Measurements from ENCODE around the gene CAD.
A peak's percentile ranks its signal among the peaks of the same experiment; 100 is the strongest.

Gene CAD

GRCh38 chr2:27199241-27199640, 17.9 kb upstream of the CAD start:
- no peak for DNase-seq

DNA sequence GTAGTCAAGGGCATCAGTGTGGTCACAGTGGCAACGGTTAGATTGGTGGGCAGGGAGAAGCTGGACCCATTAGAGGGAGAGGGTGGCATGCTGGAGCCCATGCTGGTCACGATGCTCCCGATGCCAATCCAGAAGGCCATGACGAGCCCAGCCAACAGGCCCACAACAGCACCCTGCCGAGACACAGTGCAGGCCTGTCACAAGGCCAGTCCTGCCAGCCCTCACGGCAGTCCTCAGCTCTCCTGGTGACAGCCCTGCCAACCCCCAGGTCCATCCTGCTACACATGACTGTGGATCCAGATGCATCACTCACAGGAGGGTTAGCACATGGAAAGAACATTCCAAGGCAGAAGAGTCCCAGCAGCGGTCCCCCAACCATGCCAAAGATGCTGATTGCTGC, 15.5 kb upstream of the CAD start:
- DNase-seq, result no peak

- DNase-seq, result no peak
Observed at GRCh38 chr2:27202854-27203253, 14.3 kb upstream of the CAD start.

DNA sequence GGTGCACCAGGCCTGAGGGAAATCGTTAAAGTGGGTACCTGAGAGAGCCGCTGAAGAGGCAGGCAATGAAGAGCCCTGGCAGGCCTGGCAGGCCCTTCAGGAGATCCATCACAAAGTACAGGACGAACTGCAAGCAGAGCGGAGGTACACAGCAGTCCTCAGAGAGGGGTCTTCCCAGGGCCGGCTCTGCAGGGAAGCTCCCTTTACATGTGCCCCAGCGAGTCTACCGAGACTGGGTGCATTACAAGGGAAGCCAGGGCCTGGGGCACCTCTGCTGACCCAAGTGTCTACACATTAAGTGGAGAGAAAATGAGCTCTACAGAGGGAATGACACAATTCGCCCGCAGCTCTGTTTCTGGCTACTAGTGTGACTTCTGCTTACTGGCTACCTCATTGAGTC, 13.4 kb upstream of the CAD start:
- no peak for DNase-seq

DNA sequence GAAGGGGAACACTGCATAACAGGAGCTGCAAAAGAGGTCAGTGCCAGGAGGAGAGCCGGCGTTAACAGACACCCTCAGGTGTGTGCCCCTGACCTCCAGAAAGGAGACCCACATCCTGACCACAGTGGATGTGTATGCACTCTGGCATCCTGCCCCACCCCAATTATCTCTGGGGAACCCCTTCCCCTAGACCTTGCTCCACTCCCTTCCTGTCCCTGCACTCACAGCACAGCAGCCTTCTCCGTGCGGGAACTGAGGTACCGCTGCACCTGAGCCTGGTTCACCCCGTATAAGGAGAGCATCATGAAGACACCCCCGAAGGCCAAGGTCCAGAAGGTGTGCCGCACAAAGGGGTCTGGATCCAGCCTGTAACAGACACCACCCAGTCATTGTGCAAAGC, 12.6 kb upstream of the CAD start:
- DNase-seq, result no peak

DNA sequence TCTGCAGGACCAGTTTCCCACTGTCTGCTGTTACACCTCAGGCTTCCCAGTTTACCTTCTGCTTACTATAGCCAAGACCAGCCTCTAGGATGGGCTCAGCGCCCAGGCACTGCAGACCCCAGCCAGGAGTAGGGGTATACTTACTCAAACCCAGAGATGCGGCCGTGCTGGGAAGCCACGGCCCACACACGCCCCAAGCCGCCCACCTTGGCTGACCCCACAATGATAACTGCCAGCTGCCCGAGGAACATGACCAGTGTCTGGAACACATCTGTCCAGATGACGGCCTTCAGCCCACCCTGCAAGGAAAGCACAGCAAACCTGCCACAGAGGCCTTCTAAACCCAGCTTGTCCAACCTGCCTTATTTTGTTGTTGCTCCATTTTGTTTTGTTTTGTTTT, 12.0 kb upstream of the CAD start:
- no peak for DNase-seq

DNA sequence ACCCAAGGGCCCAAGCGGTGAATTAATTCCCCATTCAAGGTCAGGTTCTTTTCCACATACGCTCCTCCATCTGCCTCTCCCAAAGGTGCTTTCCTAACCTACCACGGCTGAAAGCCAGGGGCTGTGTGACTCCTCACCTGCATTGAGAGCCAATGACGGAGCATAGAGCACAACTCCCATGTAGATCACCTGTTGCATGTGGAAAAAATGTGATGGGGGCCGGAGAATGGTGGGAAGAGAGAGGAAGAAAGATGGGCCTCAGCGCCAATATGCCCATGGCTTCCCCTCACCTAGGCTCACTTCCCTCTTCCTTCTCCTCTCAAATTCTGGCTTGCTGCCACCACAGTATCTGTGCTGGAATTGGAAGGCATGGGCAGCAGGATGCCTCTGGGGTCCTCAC, 10.8 kb upstream of the CAD start:
- no peak for DNase-seq

DNA sequence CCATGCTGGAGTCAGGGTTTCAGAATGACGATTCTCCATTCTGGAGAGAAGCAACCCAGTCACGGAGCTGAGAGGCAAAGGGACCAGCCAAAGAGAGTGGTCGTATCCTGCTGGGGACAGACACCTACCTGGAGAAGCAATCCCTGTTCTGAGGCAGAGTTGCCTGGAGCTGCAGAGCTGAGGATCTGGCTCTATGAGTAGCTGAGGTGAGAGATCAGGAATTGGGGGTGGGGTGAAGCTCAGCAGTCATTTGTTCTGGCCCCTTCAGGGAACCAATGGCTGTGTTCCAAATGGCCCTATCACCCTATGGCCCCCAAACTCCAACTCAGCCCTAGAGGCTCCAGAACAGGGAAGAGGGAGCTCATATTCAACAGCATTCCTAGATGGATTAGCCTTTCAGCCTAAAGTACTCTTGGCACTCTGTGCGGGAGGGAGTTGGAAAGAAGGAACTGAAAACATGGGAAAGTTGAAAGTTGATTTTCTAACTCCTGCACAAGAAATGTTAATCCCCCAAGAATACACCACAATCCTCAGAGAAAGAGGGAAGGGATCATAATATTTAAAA, 8.6 kb upstream of the CAD start:
- no peak for DNase-seq

- no peak for DNase-seq
Observed at GRCh38 chr2:27209621-27210401, 7.4 kb upstream of the CAD start.

GRCh38 chr2:27211241-27211942, 5.8 kb upstream of the CAD start:
- DNase-seq, result no peak

DNA sequence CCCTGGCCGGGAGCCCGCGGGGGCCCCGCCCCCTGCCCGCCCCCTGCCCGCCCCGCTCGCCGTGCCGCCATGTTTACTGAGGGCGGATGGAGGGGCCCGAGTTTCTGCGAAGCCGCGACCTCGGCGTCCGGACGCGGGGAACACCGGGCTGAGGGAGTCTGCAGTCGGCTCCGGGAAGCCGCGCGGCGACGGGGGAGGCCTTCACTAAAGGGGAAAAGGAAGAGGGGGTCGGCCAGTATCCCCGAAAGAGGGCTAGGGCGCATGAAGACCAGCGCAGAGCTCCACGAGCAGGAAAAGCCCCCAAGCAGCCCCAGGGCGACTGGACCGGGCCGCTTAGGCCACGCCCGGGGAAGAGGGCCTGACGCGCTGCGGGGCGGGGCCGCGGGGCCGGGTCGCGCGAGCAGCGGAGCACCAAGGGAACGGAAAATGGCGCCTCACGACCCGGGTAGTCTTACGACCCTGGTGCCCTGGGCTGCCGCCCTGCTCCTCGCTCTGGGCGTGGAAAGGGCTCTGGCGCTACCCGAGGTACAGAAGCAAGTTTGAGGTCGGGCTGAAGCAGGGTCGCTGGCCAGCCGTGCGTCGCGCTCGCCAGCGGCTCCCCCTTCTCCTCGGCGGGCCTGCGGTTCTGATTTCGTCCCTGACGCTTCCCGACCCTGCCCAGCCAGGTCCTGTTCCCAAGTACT, 5.1 kb upstream of the CAD start, which contains the start of the genes ATRAID and SLC5A6:
Gene ATRAID, plus strand, starts transcription at position 99 of the 683 bp plus-strand sequence. Its CDS starts 328 bp downstream, at position 427.
Gene SLC5A6, minus strand, starts transcription at position 326 of the 683 bp plus-strand sequence. CDS start 4,618 bp downstream, outside the sequence.
- DNase-seq, result peak; percentile 81 to 84

DNA sequence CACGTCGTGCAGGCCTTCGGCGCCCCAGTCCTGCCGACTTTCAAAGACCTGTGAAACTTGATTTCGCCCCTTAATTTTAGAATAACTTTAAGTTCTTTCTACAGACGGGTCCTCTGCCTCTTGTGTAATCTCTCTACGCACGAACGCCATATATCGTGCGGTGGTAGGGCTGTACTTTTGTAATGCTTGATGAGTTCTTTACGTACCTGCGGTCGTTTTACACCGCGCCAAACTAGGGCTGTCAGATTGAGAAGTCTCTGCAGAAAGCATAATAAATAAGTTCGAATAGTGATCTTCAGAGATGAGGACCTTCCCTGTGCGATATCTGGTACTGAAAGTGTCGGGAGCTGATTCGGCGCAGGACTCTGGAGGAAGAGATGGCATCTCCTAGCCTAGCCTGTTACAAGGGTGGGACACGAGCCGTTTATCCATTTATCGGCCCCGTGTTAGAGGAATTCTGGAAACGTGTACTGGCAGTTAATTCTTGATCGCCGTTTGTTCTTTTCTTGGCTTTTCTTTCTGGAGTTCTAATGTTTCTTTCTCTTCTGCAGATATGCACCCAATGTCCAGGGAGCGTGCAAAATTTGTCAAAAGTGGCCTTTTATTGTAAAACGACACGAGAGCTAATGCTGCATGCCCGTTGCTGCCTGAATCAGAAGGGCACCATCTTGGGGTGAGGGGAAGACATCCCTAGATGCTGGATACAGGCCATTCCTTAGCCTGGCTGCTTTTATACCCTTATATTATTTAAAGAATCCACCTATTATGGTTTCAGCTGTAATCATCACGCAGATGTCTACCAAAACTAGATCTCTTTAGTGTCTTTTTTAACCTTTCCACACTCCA, 4.3 kb upstream of the CAD start:
- peak; percentile 31 to 32 for DNase-seq

GRCh38 chr2:27214941-27215340, 2.2 kb upstream of the CAD start:
- DNase-seq, result no peak

- no peak for DNase-seq
Observed at GRCh38 chr2:27216416-27217137, 592 bp upstream of the CAD start.

DNA sequence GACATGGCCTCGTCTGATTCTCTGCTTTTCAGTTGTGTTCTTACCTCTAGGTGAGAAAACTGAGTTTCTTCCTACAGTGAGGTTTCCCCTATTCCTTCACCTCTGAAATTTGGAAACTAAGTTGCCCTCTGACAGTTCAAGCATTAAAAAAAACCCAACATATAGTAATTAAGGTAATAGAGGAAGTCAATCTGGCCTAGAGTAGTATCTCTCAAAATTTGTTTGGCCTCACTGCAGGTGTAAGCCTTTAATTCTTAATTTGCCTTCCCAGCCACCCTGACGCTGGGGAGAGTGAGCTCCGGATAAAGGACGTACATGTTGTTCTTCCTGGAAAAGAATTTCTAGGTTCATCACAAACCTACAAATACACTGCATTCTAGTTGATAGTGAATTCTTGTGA, 1.4 kb downstream of the CAD start:
- no peak for DNase-seq

- DNase-seq, result no peak
Observed at GRCh38 chr2:27219091-27219490, 1.9 kb downstream of the CAD start.

DNA sequence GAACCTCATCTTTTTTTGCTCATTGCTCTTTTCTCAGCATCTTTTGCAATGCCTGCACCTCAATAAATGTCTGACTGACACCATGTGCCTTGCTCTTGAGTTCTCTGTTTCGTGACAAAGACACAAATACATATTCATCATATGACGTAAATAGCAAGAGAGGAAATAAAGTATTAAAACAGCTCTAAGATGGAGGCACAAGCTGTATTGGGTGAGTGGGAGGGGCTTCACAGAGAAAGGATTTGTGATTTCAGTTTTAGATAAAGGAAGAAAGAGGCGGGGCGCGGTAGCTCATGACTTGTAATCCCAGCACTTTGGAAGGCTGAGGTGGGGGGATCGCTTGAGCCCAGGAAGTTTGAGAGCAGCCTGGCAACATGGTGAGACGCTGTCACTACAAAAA, 2.9 kb downstream of the CAD start:
- no peak for DNase-seq

DNA sequence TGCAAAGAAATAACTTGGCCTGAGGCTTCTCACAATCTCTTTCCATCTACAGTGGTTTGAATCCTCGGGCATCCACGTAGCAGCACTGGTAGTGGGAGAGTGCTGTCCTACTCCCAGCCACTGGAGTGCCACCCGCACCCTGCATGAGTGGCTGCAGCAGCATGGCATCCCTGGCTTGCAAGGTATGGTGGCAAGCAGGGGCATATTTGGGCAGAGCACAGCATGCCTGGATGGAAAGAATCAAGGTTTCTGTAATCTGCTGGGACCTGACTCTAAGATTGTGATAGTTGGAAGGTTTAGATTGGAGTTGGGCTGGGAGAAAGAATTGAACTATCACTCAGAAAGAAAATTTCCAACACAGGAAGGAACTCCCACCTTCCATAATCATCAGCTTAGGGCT, 4.0 kb downstream of the CAD start:
- DNase-seq, result no peak

DNA sequence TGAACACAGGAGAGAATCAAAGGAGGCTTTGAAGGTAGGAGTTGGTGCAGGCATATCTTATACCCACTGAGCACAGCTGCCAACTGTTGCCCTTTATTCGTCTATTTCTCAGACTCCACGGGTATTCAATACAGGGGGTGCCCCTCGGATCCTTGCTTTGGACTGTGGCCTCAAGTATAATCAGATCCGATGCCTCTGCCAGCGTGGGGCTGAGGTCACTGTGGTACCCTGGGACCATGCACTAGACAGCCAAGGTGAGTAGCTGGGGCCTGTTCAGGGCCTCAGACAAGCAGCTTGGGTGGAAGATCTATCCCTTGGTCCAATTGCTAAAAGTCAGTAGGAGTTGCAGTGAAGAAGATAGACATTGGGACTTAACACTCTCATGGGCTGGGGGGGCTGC, 5.2 kb downstream of the CAD start:
- no peak for DNase-seq

- DNase-seq, result no peak
Observed at GRCh38 chr2:27223416-27223815, 6.2 kb downstream of the CAD start.

DNA sequence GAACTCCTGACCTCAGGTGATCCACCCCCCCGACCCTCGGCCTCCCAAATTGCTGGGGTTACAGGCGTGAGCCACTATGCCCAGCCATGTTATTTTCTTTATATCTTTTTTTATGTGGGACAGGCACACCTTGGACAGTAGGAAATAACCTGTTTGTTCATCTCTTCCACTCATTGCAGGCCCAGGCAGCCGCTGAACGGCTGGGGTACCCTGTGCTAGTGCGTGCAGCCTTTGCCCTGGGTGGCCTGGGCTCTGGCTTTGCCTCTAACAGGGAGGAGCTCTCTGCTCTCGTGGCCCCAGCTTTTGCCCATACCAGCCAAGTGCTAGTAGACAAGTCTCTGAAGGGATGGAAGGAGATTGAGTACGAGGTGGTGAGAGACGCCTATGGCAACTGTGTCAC, 8.4 kb downstream of the CAD start:
- no peak for DNase-seq

GRCh38 chr2:27227501-27227900, 10.3 kb downstream of the CAD start:
- DNase-seq, result no peak

All from activated CD4-positive, alpha-beta T cell treated with anti-CD3 and anti-CD28 coated beads, Interleukin-2, amount 50 U/mL, for 4 hours (primary cell).